C4-2B (cell line): Measurements from ENCODE around the gene ASB16.
"Not testable (repeated sequence)": the region's sequence is repeated elsewhere in the genome, so short reads cannot be mapped to it uniquely, and the experiment has no call there.

Experiments used
- H3K27ac ChIP-seq: fragments of 450-650 bp; 2 replicates; pipeline ENCODE4 v1.5.1; 2017
- CTCF ChIP-seq: fragments of 450-650 bp; conservative IDR thresholded peaks from 2 replicates; pipeline ENCODE4 v1.5.1; 2017; ENCODE audit warnings: mild to moderate bottlenecking
- ZFX ChIP-seq: fragments of 450-650 bp; IDR thresholded peaks from 2 replicates; pipeline ENCODE4 v1.6.1; 2017

The ASB16 gene

GRCh38 chr17:44128383-44128782 lies 42.1 kb upstream of the ASB16 start:
- TF ChIP-seq CTCF (no peak), ZFX (no peak)

DNA sequence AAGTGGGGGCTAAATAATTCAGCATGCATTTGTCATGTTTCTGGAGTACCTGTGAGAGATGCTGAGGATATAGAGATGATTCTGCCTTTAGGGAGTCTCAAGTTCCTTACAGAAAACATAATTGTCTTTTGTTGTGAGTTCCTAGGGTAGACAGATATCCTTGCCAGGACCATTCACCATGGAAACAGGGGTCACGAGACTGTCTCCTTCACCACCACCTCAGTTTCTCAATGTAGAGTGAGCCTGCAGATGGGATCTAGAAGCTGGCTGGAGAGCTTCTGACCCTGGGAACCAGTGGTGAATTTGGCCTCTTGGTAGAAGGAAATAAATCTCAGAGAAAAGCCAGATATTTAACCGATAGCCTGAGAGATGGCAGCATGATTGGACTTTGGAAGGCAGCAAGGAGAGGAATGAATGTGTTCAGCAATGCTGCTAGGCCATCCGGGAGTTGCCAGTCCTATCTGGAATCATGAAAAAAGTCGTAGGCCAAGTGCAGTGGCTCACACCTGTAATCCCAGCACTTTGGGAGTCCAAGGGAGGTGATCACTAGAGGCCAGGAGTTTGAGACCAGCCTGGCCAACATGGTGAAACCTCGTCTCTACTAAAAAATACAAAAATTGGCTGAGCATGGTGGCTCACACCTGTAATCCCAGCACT lies 39.7 kb upstream of the ASB16 start:
- TF ChIP-seq ZFX (no peak), CTCF (no peak)
- no peak overlapping the region for H3K27ac ChIP-seq

More at GRCh38 chr17:44128383-44128782, 42.1 kb upstream of the ASB16 start:
- H3K27ac ChIP-seq: no peak overlapping the region

DNA sequence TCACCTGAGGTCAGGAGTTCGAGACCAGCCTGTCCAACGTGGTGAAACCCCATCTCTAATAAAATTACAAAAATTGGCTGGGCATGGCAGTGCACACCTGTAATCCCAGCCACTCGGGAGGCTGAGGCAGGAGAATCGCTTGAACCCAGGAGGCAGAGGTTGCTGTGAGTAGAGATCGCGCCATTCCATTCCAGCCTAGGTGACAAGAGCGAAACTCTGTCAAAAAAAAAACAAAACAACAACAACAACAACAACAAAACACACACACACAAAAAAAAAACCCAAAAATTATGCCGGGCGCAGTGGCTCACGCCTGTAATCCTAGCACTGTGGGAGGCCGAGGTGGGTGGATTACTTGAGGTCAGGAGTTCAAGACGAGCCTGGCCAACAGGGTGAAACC lies 39.1 kb upstream of the ASB16 start:
- H3K27ac ChIP-seq: not testable (repeated sequence)

- no peak overlapping the region for H3K27ac ChIP-seq
- TF ChIP-seq CTCF (no peak), ZFX (no peak)
Observed at GRCh38 chr17:44132275-44132821, 38.2 kb upstream of the ASB16 start.

GRCh38 chr17:44133918-44134476 lies 36.5 kb upstream of the ASB16 start:
- TF ChIP-seq CTCF (no peak), ZFX (no peak)
- H3K27ac ChIP-seq: no peak overlapping the region

- TF ChIP-seq CTCF (no peak), ZFX (no peak)
Observed at GRCh38 chr17:44134752-44135568, 35.5 kb upstream of the ASB16 start.

DNA sequence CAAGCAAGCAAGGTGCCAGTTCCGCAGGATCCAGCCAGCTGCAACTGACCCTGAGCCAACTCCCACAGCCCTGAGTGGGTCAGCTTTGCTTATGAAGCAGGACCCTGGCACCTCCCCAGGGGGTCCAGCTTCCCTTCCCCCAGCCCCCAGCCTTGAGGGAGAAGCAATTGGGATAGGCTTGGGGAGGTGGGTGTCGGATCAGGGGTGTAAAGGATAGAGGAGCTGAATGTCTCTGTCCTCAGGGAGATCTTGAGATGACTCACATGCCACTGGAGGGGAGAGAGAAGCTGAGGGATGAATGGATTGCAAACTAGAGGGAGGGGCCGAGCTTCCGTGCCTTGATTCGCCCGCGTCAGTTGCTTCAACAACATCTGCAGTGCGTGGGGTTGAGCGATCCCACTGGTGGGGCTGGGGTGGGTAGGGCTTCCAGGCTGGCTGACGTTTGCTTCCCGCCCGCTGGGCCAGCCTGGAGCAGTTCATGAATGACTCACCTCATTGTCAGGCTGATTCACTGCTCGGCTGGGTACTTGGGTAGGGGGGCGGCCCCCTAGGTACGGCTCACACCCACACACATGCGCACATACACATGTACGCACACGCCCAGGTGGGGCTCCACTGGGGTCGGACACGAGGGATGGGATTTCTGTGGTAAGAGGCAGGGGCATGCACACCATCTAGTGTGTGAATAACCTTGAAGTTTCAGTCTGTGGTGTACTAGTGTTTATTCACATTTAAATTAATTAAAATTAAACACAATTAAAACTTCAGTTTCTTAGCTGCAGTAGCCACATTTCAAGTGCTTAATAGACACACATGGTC lies 32.4 kb upstream of the ASB16 start:
- no peak overlapping the region for H3K27ac ChIP-seq
- TF ChIP-seq CTCF (no peak), ZFX (no peak)

More at GRCh38 chr17:44134752-44135568, 35.5 kb upstream of the ASB16 start:
- H3K27ac ChIP-seq: no peak overlapping the region

GRCh38 chr17:44143921-44144320 lies 26.6 kb upstream of the ASB16 start:
- H3K27ac ChIP-seq: not testable (repeated sequence)
